ENCODE measurements around the gene EFCAB11. TPM values are rescaled to one million over a fixed set of nuclear protein-coding genes. Genes with fewer than 3 reads are reported as not detected.

Gene EFCAB11
- total and polyA plus RNA-seq, 9 of the 15 experiments (the other 6 are each of a cell fraction or from before 2014, with no cell fraction given) = 13.4 to 37.9 (median 17.4) TPM

DNA sequence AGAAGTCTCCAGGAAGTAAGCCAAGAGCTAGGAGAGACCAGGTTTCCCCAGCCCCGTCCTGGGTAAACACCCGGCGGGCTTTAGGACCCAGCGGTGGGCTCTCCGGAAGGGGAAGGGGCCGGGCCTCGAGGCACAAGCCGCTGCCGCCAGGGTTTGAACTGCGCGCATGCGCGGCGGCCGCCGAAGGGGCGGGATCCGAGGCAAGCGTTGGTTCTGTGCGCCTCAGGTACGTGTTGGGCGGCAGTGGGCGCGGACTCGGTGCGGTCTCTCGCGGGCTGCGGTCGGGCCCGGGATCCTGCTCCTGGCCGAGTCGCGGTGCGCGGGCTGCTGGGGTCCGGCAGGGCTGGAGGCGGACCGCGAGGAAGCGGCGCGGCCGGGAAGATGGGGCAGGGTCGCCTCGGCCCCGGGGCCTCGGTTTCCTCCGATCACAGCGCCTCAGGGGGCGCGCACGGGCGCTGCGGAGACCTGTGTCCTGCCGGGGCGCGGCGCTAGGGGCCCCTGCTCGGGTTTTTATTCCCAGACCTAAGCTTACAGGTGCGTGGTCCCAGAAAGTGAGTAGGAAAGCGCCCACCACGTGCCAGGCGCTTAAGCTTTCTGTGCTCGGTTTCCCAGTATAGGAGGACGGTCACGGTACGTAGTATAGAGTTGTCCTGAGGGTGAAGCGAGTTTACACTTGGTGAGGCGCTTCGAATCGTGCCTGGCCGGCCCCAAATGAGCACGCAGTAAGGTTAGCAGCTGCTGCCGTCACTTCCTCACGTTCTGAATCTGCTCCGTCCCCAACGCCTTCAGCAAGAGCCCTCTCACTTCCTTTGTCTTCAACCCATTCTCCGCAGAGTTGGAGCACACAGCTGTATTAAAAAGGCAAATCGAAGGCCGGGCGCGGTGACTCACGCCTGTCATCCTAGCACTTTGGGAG, 1.5 kb upstream of the EFCAB11 start, which contains the start of gene TDP1 (continued):
- TF ChIP-seq CHD4 (IDR thresholded peaks at IDR 0.05; ENCODE audit: insufficient read depth, insufficient replicate concordance, low read depth, low read length, poor library complexity, severe bottlenecking) (no peak), HMG20B (CRISPR knock-in tag; IDR thresholded peaks at IDR 0.05) (no peak), HDAC3 (IDR thresholded peaks at IDR 0.05; ENCODE audit: borderline replicate concordance, partially characterized antibody) (no peak), MCM7 (IDR thresholded peaks at IDR 0.05) (no peak), ZFP30 (CRISPR knock-in tag; IDR thresholded peaks at IDR 0.05; ENCODE audit: borderline replicate concordance) (no peak), ATF1 (CRISPR knock-in tag; IDR thresholded peaks at IDR 0.05) (peak; percentile 40; the same call in 1 of the 2 replicates), ATF1 (tag; IDR thresholded peaks at IDR 0.05) (peak; percentile 67), SMARCB1 (IDR thresholded peaks at IDR 0.05; ENCODE audit: insufficient read length, low read depth) (no peak), GATAD2A (IDR thresholded peaks at IDR 0.05) (no peak), POLR2AphosphoS2 (IDR thresholded peaks at IDR 0.05; ENCODE audit: low read length) (no peak), SMARCA5 (IDR thresholded peaks at IDR 0.05) (no peak), MAFK (IDR thresholded peaks at IDR 0.05; ENCODE audit: low read length) (no peak)
- TF ChIP-seq, protein P1, sequence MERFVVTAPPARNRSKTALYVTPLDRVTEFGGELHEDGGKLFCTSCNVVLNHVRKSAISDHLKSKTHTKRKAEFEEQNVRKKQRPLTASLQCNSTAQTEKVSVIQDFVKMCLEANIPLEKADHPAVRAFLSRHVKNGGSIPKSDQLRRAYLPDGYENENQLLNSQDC (CRISPR knock-in tag; IDR thresholded peaks at IDR 0.05) = 0 out of 2 replicates have a peak, but pooled peaks have one; percentile 23
- TF ChIP-seq, protein P2, sequence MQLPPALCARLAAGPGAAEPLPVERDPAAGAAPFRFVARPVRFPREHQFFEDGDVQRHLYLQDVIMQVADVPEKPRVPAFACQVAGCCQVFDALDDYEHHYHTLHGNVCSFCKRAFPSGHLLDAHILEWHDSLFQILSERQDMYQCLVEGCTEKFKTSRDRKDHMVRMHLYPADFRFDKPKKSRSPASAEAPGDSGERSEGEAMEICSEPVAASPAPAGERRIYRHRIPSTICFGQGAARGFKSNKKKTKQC (CRISPR knock-in tag; IDR thresholded peaks at IDR 0.05) = no peak
- TF ChIP-seq, protein P3, sequence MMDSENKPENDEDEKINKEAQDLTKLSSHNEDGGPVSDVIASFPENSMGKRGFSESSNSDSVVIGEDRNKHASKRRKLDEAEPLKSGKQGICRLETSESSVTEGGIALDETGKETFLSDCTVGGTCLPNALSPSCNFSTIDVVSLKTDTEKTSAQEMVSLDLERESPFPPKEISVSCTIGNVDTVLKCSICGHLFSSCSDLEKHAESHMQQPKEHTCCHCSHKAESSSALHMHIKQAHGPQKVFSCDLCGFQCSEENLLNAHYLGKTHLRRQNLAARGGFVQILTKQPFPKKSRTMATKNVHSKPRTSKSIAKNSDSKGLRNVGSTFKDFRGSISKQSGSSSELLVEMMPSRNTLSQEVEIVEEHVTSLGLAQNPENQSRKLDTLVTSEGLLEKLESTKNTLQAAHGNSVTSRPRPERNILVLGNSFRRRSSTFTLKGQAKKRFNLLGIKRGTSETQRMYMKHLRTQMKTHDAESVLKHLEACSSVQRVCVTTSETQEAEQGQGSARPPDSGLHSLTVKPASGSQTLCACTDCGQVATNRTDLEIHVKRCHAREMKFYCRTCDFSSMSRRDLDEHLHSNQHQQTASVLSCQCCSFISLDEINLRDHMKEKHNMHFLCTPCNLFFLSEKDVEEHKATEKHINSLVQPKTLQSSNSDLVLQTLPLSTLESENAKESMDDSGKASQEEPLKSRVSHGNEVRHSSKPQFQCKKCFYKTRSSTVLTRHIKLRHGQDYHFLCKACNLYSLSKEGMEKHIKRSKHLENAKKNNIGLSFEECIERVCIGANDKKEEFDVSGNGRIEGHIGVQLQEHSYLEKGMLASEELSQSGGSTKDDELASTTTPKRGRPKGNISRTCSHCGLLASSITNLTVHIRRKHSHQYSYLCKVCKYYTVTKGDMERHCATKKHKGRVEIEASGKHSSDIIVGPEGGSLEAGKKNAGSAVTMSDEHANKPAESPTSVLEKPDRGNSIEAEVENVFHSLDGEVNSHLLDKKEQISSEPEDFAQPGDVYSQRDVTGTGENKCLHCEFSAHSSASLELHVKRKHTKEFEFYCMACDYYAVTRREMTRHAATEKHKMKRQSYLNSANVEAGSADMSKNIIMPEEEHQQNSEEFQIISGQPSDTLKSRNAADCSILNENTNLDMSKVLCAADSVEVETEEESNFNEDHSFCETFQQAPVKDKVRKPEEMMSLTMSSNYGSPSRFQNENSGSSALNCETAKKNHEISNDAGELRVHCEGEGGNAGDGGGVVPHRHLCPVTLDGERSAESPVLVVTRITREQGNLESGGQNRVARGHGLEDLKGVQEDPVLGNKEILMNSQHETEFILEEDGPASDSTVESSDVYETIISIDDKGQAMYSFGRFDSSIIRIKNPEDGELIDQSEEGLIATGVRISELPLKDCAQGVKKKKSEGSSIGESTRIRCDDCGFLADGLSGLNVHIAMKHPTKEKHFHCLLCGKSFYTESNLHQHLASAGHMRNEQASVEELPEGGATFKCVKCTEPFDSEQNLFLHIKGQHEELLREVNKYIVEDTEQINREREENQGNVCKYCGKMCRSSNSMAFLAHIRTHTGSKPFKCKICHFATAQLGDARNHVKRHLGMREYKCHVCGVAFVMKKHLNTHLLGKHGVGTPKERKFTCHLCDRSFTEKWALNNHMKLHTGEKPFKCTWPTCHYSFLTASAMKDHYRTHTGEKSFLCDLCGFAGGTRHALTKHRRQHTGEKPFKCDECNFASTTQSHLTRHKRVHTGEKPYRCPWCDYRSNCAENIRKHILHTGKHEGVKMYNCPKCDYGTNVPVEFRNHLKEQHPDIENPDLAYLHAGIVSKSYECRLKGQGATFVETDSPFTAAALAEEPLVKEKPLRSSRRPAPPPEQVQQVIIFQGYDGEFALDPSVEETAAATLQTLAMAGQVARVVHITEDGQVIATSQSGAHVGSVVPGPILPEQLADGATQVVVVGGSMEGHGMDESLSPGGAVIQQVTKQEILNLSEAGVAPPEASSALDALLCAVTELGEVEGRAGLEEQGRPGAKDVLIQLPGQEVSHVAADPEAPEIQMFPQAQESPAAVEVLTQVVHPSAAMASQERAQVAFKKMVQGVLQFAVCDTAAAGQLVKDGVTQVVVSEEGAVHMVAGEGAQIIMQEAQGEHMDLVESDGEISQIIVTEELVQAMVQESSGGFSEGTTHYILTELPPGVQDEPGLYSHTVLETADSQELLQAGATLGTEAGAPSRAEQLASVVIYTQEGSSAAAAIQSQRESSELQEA (IDR thresholded peaks at IDR 0.05; ENCODE audit: low read depth) = no peak
- TF ChIP-seq, protein P4, sequence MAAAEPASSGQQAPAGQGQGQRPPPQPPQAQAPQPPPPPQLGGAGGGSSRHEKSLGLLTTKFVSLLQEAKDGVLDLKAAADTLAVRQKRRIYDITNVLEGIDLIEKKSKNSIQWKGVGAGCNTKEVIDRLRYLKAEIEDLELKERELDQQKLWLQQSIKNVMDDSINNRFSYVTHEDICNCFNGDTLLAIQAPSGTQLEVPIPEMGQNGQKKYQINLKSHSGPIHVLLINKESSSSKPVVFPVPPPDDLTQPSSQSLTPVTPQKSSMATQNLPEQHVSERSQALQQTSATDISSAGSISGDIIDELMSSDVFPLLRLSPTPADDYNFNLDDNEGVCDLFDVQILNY (CRISPR knock-in tag; IDR thresholded peaks at IDR 0.05) = no peak
